ENCODE data around the gene KICS2.

The KICS2 gene

DNA sequence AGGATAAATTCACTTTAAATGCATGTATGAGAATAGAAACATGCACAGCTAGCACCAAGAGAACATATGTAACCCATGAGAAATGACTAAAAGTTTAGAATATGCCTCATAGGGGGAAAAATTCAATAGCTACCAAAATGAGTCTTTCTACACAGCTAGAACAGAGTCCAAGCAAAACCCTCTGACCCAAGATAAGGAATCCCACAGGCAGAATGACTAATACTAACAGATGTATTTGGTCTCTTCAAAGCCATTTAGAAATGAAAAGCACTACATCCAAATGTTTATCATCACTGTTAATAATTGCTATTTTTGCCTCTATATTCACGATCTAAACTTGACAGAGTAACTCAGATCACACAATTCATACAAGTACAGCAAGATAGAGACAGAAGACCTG lies 44.0 kb downstream of the KICS2 start:
- Histone ChIP-seq H3K36me3 (ENCODE audit: insufficient read depth, low read length) (no peaks in the 10 kb centered on the region), H3K9me3 (ENCODE audit: low read depth, low read length) (no peaks in the 10 kb centered on the region), H3K9ac (ENCODE audit: insufficient read length) (no peak overlapping the region), H3K4me3 (no peak overlapping the region), H3K27ac (no peak overlapping the region)
- no peak for TF ChIP-seq FOXP2 (optimal IDR thresholded peaks at IDR 0.05; ENCODE audit: control extremely low read depth, extremely low read length, insufficient read depth)
- no peak for TF ChIP-seq EZH2 (IDR thresholded peaks at IDR 0.05)
- DNase-seq (ENCODE audit: low read depth, low spot score), result no peak

GRCh38 chr12:64177001-64177400 lies 45.1 kb downstream of the KICS2 start:
- no peaks in the 10 kb centered on the region for H3K36me3 ChIP-seq (ENCODE audit: insufficient read depth, low read length)
- H3K4me3 ChIP-seq, result no peak overlapping the region
- no peaks in the 10 kb centered on the region for H3K9me3 ChIP-seq (ENCODE audit: low read depth, low read length)
- no peak for TF ChIP-seq FOXP2 (optimal IDR thresholded peaks at IDR 0.05; ENCODE audit: control extremely low read depth, extremely low read length, insufficient read depth)
- no peak for TF ChIP-seq POLR2AphosphoS5 (IDR thresholded peaks at IDR 0.05; ENCODE audit: borderline replicate concordance, low read depth, low read length)
- TF ChIP-seq EZH2 (IDR thresholded peaks at IDR 0.05), result no peak
- H3K27ac ChIP-seq, result no peak overlapping the region
- no peak for DNase-seq (ENCODE audit: low read depth, low spot score)
- no peak overlapping the region for H3K9ac ChIP-seq (ENCODE audit: insufficient read length)

GRCh38 chr12:64175254-64175945 lies 46.7 kb downstream of the KICS2 start:
- Histone ChIP-seq H3K9me3 (ENCODE audit: low read depth, low read length) (no peaks in the 10 kb centered on the region), H3K4me3 (no peak overlapping the region), H3K36me3 (ENCODE audit: insufficient read depth, low read length) (no peaks in the 10 kb centered on the region), H3K9ac (ENCODE audit: insufficient read length) (no peak overlapping the region), H3K27ac (no peak overlapping the region)
- DNase-seq (ENCODE audit: low read depth, low spot score), result no peak
- no peak for TF ChIP-seq POLR2AphosphoS5 (IDR thresholded peaks at IDR 0.05; ENCODE audit: borderline replicate concordance, low read depth, low read length)
- no peak for TF ChIP-seq FOXP2 (optimal IDR thresholded peaks at IDR 0.05; ENCODE audit: control extremely low read depth, extremely low read length, insufficient read depth)
- TF ChIP-seq EZH2 (IDR thresholded peaks at IDR 0.05), result no peak

DNA sequence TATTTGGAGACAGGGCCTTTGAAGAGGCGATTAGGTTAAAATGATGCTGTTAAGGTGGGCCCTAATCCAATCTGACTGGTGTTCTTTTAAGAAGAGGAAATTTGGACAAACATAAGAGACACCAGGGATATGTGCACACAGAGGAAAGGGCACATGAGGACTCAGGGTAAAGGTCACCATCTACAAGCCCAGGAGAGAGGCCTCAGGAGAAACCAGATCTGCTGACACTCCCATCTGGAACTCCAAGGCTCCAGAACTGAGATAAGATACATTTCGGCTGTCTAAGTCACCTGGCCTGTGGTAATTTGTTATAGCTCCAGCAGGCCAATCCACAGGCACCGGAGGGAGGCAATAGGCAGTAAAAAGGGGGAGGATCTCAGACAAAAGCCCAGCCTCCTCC lies 48.6 kb downstream of the KICS2 start:
- H3K36me3 ChIP-seq (ENCODE audit: insufficient read depth, low read length), result no peaks in the 10 kb centered on the region
- DNase-seq (ENCODE audit: low read depth, low spot score), result no peak
- no peak overlapping the region for H3K4me3 ChIP-seq
- TF ChIP-seq EZH2 (IDR thresholded peaks at IDR 0.05) (no peak), POLR2AphosphoS5 (IDR thresholded peaks at IDR 0.05; ENCODE audit: borderline replicate concordance, low read depth, low read length) (no peak), FOXP2 (optimal IDR thresholded peaks at IDR 0.05; ENCODE audit: control extremely low read depth, extremely low read length, insufficient read depth) (no peak)
- no peaks in the 10 kb centered on the region for H3K9me3 ChIP-seq (ENCODE audit: low read depth, low read length)
- no peak overlapping the region for H3K27ac ChIP-seq
- no peak overlapping the region for H3K9ac ChIP-seq (ENCODE audit: insufficient read length)

Data from SK-N-MC (cell line).